ENCODE measurements around the gene RNASE11. TPM values are rescaled to one million over a fixed set of nuclear protein-coding genes. Genes with fewer than 3 reads are reported as not detected.

The RNASE11 gene
- total RNA-seq, 2 donors from 2014 or later: not detected

DNA sequence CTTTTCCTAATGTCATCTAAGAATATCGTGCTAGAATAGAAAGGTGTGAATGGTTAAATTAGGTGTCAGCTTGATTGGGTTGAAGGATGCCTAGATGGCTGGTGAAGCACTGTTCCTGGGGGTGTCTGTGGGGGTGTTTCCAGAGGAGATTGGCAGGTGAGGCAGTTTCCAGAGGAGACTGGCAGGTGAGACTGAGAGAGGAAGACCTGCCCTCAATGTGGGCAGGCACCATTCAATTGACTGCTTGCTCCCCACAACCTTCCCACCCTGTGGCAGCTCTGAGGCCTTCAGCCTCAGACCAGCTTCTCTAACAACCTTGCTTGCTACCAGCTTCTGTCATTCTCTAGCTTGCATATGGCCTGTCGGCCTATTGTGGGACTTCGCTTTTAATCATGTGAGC, 36.2 kb downstream of the RNASE11 start:
- Mint-ChIP-seq H3K36me3 (ENCODE audit: low read depth) (no peaks in the 10 kb centered on the region), H3K27ac (no peak overlapping the region), H3K27me3 (peaks cover 6% of the 10 kb centered on the region), H3K9me3 (no peaks in the 10 kb centered on the region), H3K4me3 (no peak overlapping the region), H3K4me1 (no peaks in the 10 kb centered on the region)
- ATAC-seq (replicated peaks): no peak

DNA sequence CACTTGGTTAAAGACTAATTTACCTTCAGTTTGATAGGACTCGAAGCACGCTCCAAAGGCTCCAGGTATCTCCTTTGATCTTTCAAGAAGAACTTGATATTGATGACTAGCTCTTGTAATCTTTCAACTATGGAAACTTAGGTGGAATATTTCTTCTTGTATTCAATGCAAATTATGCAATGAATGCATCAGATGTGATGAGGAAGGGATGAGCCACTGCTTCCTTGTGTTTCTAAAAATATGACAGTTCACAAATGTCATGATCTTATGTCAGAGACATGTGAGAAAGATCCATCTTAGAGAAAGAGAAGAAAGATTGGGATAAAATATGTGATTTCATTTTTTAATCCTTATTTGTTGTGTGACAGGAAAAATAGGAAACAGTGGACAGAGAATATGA, 36.9 kb downstream of the RNASE11 start:
- Mint-ChIP-seq H3K9me3 (no peaks in the 10 kb centered on the region), H3K27ac (no peak overlapping the region), H3K4me3 (no peak overlapping the region), H3K36me3 (ENCODE audit: low read depth) (no peaks in the 10 kb centered on the region), H3K27me3 (peaks cover 10% of the 10 kb centered on the region), H3K4me1 (no peaks in the 10 kb centered on the region)
- no peak for ATAC-seq (replicated peaks)

DNA sequence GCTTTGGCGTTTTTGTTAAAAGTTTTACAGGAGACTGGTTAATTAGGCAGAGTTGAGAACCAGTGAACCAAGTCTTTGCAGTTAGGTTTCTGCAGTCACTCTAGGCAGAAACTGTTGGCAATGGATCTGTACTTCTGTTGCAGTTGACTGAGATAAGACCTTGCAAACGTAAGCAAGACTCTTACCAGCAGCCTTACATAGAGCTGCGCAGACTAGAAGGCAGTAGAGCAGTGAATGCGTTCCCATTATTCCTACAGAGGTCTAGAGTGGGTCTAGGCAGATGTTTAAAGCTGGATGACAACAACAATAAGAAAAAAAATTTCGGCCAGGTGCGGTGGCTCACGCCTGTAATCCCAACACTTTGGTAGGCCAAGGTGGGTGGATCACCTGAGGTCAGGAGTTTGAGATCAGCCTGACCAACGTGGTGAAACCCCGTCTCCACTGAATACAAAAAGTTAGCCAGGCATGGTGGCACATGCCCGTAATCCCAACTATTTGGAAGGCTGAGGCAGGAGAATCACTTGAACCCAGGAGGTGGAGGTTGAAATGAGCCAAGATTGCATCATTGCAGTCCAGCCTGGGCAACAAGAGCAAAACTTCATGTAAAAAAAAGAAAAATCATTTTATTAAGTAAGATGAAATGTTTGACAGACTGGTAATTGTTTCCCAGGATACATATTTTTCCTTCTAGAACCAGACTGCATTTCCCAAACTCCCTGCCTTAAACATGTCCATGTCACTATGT, 39.2 kb downstream of the RNASE11 start:
- peaks cover 11% of the 10 kb centered on the region for H3K27me3 Mint-ChIP-seq
- no peak for ATAC-seq (replicated peaks)
- no peaks in the 10 kb centered on the region for H3K4me1 Mint-ChIP-seq
- no peak overlapping the region for H3K27ac Mint-ChIP-seq
- H3K4me3 Mint-ChIP-seq: no peak overlapping the region
- H3K36me3 Mint-ChIP-seq (ENCODE audit: low read depth): no peaks in the 10 kb centered on the region
- no peaks in the 10 kb centered on the region for H3K9me3 Mint-ChIP-seq

DNA sequence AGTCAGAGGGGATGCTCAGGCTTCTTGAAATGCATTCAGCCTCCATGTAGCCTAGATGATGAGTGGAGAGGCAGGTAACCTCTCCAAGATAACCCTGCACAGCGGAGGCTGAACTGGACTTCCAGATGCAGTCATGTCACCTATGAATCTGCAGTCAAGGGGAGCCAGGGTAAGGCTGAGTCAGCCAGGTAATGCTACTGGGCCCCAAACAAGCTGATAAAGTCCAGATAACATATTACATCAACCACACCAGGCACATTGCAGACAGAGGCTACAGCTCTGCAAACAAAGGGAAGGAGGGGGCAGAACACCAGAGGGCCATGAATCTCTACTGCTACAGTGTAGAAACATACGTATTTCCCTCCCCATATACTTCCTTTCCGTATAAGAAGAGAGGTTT, 40.9 kb downstream of the RNASE11 start:
- no peaks in the 10 kb centered on the region for H3K4me1 Mint-ChIP-seq
- no peak for ATAC-seq (replicated peaks)
- no peak overlapping the region for H3K27ac Mint-ChIP-seq
- no peaks in the 10 kb centered on the region for H3K36me3 Mint-ChIP-seq (ENCODE audit: low read depth)
- H3K27me3 Mint-ChIP-seq: peaks cover 11% of the 10 kb centered on the region
- H3K4me3 Mint-ChIP-seq: no peak overlapping the region
- H3K9me3 Mint-ChIP-seq: no peaks in the 10 kb centered on the region

DNA sequence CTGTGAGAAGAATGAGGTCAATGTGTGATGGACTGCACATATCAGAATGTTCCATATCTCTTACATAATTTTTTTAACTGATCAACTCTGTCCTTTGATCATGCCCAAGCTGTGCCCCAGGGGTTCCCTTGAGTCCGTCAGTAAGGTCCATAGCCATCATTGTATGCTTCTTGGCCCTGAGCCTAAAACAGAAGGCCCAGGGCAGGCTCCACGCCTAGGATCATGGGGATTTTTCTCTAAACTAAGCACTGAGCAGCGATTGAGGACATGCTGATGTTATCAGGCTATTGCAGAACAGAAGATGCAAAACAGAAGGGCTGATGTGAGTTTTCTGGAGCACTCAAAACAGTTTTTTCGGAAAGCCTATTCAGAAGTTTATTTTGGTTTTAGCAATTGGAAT, 47.9 kb downstream of the RNASE11 start:
- H3K4me3 Mint-ChIP-seq: no peak overlapping the region
- no peaks in the 10 kb centered on the region for H3K36me3 Mint-ChIP-seq (ENCODE audit: low read depth)
- no peak for ATAC-seq (replicated peaks)
- H3K4me1 Mint-ChIP-seq: no peaks in the 10 kb centered on the region
- H3K27me3 Mint-ChIP-seq: peaks cover 3% of the 10 kb centered on the region
- no peaks in the 10 kb centered on the region for H3K9me3 Mint-ChIP-seq
- no peak overlapping the region for H3K27ac Mint-ChIP-seq

Other genes starting within 250 kb of the RNASE11 start
- 10 to 100 TPM; 35.2 to 65.3 TPM for gene PARP2, start 244.4 kb downstream of the RNASE11 start, total RNA-seq
- 10 to 100 TPM; 36.6 to 86.1 TPM for gene TEP1, start 174.5 kb downstream of the RNASE11 start, total RNA-seq
- gene KLHL33, start 151.8 kb downstream of the RNASE11 start, total RNA-seq: under 1 TPM; 0.04 to 0.11 TPM
- gene OSGEP, start 133.2 kb downstream of the RNASE11 start, total RNA-seq: 10 to 100 TPM; 40.5 to 42.3 TPM
- gene APEX1, start 132.8 kb downstream of the RNASE11 start, total RNA-seq: 100 to 1,000 TPM; 151 to 224 TPM
- 10 to 100 TPM; 23.1 to 27.4 TPM for gene PIP4P1, start 126.6 kb downstream of the RNASE11 start, total RNA-seq
- gene PNP, start 118.6 kb downstream of the RNASE11 start, total RNA-seq: 100 to 1,000 TPM; 135 to 231 TPM
- under 1 TPM in 1 of 2 donors, not detected in 1; 0.45 TPM for gene RNASE10, start 82.5 kb downstream of the RNASE11 start, total RNA-seq
- not detected for gene RNASE9, start 27.0 kb downstream of the RNASE11 start, total RNA-seq
- not detected for gene RNASE12, start 3.4 kb upstream of the RNASE11 start, total RNA-seq
- not detected for gene OR6S1, start 53.7 kb upstream of the RNASE11 start, total RNA-seq
- 1 to 10 TPM; 1.0 to 6.1 TPM for gene RNASE4, start 96.6 kb upstream of the RNASE11 start, total RNA-seq
- 10 to 100 TPM in 1 of 2 donors, 1 to 10 TPM in 1; 3.6 to 11.1 TPM for gene ANG, start 100.8 kb upstream of the RNASE11 start, total RNA-seq
- gene EDDM3A, start 157.9 kb upstream of the RNASE11 start, total RNA-seq: not detected
- not detected for gene EDDM3B, start 180.4 kb upstream of the RNASE11 start, total RNA-seq
- 1 to 10 TPM; 2.2 to 5.6 TPM for gene RNASE6, start 193.3 kb upstream of the RNASE11 start, total RNA-seq
- under 1 TPM in 1 of 2 donors, not detected in 1; 0.56 TPM for gene RNASE1, start 214.8 kb upstream of the RNASE11 start, total RNA-seq

All from activated T-helper 17 cell treated with anti-CD3 and anti-CD28 coated beads, Interleukin-2, amount 50 U/mL, for 72 hours (primary cell).